HepG2 (cell line): ENCODE results near the gene OR51G1.

Experiments used
- CEBPG ChIP-seq: IDR thresholded peaks from 2 replicates; pipeline ENCODE4 v1.6.1; 2016
- MEIS2 ChIP-seq: sonication (generic); formaldehyde crosslinking; IDR thresholded peaks from 2 replicates; pipeline ENCODE4 v1.9.0; 2021; ENCODE audit warnings: mild to moderate bottlenecking, missing genetic modification reagents
- ZNF24 ChIP-seq: fragments of 450-650 bp; IDR thresholded peaks from 2 replicates; pipeline ENCODE4 v1.6.1; 2017; ENCODE audit warnings: antibody characterized with exemption, mild to moderate bottlenecking

- TF ChIP-seq MEIS2 (CRISPR knock-in tag): no peak
- no peak for TF ChIP-seq CEBPG (CRISPR knock-in tag)
- TF ChIP-seq ZNF24: no peak
Measured at GRCh38 chr11:4947505-4947904, 23.4 kb upstream of the OR51G1 start, which contains the start of gene OR51A4.
